HG03039 (cell line): ENCODE data around the gene LSM14B.

Experiments used
- ATAC-seq: cut with Tn5 transposase; IDR thresholded peaks from one replicate; pipeline ENCODE4 v1.9.1; 2021; ENCODE audit warnings: mild to moderate bottlenecking, moderate library complexity; ENCODE audit not compliant: unreplicated experiment

Gene LSM14B

GRCh38 chr20:62160876-62161275 is 38.6 kb downstream of the LSM14B start:
- ATAC-seq, result no peak

GRCh38 chr20:62161347-62161746 is 39.1 kb downstream of the LSM14B start:
- no peak for ATAC-seq

- no peak for ATAC-seq
Measured at GRCh38 chr20:62162765-62163484, 40.6 kb downstream of the LSM14B start.

DNA sequence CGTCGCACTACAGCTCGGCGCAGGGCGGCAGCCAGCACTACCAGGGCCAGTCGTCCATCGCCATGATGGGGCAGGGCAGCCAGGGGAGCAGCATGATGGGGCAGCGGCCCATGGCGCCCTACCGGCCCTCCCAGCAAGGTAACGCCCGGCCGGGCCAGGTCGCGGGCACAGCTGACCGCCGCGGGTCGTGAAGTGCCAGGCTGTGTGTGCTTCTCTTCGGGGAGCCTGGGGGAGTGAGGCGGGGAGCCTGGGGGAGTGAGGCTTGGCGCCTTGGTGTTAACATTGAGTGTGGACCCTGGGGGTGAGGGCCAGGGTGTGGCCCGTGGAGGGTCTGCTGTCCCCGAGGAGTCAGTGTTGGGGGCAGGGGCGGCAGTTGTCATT is 41.2 kb downstream of the LSM14B start:
- ATAC-seq, result no peak

GRCh38 chr20:62163986-62164762 is 41.9 kb downstream of the LSM14B start:
- no peak for ATAC-seq

- ATAC-seq, result no peak
Measured at GRCh38 chr20:62164879-62165761, 42.8 kb downstream of the LSM14B start.

- no peak for ATAC-seq
Measured at GRCh38 chr20:62165762-62166399, 43.6 kb downstream of the LSM14B start.

DNA sequence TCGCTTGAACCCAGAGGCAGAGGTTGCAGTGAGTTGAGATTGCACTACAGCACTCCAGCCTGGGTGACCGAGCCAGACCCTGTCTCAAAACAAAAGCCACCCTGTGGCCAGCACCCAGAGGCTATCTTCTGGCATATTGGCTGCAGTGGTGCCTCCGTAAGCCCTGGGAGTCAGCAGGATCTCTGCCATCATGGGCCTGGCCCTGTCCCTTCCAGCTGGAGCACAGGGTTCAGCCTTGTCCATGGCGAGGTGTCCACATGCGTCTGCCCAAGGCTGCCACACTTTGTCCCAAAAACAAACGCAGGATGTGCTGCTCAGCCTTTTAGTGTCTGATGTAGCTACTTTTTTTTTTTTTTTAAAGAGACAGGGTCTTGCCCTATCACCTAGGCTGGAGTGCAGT is 45.2 kb downstream of the LSM14B start:
- no peak for ATAC-seq

DNA sequence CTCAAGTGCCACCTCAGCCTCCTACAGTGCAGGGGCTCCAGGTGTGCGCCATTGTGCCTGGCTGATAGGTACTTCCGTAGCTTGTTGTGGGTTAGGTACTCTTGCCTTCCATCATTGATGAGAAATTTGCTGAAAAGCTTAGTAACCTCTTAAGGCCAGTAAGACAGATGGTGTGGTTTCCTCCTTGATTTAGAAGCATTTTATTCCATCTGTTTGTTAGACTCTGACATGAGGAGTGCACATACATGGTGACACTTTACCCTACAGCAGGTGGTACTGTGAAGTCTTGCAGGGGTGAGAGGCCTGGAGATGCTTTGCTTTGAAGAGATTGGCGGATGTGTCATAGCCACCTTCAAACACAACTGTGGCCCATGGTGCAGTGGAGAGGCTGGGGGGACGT is 45.8 kb downstream of the LSM14B start:
- ATAC-seq, result no peak

GRCh38 chr20:62168890-62169435 is 46.7 kb downstream of the LSM14B start:
- ATAC-seq, result no peak

DNA sequence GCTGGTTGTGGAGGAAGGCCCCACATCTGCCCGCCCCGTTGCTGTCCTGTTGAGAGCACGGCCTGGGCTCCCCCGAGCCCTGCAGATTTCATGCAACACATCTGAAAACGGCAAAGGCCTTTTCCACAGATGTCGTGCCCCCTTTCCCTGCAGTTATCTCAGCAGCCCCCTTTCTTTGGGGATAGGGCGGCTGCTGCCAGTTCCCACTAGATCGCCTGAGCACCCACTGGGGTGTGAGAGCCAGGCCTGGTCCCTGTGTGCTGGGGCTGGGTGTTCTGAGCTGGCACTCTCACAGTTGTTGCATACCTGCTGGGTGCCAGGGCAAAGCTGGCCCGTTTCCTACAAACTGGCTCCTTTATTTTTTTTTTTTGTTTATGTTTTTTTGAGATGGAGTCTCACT is 48.3 kb downstream of the LSM14B start:
- no peak for ATAC-seq

GRCh38 chr20:62171245-62171644 is 49.0 kb downstream of the LSM14B start:
- no peak for ATAC-seq

- no peak for ATAC-seq
Measured at GRCh38 chr20:62172666-62173065, 50.4 kb downstream of the LSM14B start.

- ATAC-seq, result no peak
Measured at GRCh38 chr20:62174021-62174804, 51.9 kb downstream of the LSM14B start.

- ATAC-seq, result no peak
Measured at GRCh38 chr20:62174870-62175624, 52.8 kb downstream of the LSM14B start.

DNA sequence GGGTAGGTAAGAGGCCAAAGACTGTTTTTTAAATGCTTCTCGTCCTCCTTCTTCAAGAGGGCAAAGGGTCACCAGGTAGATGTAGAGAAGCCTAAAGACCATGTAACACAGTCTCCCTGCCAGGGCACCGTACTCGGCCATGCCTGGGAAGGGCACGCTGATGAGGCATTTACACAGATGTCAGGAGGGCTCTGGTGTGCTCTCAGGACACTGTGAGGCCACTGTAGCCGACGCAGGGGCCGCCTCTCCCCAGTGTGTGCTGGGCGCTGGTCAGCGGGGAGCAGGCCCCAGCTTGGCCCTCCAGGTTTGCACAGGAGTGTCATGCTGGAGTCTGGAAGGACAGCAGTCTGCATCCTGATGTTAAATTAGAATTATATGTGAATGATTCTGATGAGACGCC is 53.4 kb downstream of the LSM14B start:
- ATAC-seq, result no peak

DNA sequence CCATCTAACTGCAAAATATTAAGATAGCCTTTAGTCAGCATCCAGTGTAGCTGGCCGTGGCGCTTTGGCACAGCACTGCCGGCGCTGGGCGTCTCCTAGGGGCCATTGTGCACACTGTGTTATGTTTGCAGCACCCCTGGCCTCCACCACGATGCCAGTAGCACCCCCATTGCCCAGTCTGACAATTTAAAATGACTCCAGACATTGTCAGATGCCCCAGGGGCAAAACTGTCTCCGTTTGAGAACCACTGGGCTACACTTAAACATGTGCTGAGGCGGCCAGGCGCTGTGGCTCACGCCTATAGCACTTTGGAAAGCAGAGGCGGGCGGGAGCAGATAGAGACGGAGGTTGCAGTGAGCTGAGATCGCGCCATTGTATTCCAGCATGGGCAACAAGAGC is 54.6 kb downstream of the LSM14B start:
- ATAC-seq, result no peak

- no peak for ATAC-seq
Measured at GRCh38 chr20:62177307-62177706, 55.0 kb downstream of the LSM14B start.
